ENCODE data around the gene MED16.
"Not testable (repeated sequence)": the region's sequence is repeated elsewhere in the genome, so short reads cannot be mapped to it uniquely, and the experiment has no call there.

The MED16 gene

GRCh38 chr19:896434-896833 is 3.4 kb upstream of the MED16 start:
- Histone ChIP-seq H3K9ac (ENCODE audit: low read depth, low read length) (no peak overlapping the region), H3K36me3 (ENCODE audit: insufficient read depth, low read length) (no peaks in the 10 kb centered on the region), H3K4me1 (ENCODE audit: insufficient read depth, low read length) (no peaks in the 10 kb centered on the region; the same call in 1 of the 2 replicates), H3K9me3 (ENCODE audit: control insufficient read depth, insufficient read depth, low read length) (no peaks in the 10 kb centered on the region)

GRCh38 chr19:892243-892893 is 619 bp downstream of the MED16 start:
- Histone ChIP-seq H3K9ac (ENCODE audit: low read depth, low read length) (peak overlapping the region; percentile 66), H3K9me3 (ENCODE audit: control insufficient read depth, insufficient read depth, low read length) (no peaks in the 10 kb centered on the region), H3K36me3 (ENCODE audit: insufficient read depth, low read length) (no peaks in the 10 kb centered on the region), H3K4me1 (ENCODE audit: insufficient read depth, low read length) (no peaks in the 10 kb centered on the region)

- H3K9me3 ChIP-seq (ENCODE audit: control insufficient read depth, insufficient read depth, low read length); H3K4me1 ChIP-seq (ENCODE audit: insufficient read depth, low read length); H3K36me3 ChIP-seq (ENCODE audit: insufficient read depth, low read length): not testable (repeated sequence)
- H3K9ac ChIP-seq (ENCODE audit: low read depth, low read length) = peak overlapping the region; percentile 66
Measured at GRCh38 chr19:891421-892200, 1.4 kb downstream of the MED16 start.

- Histone ChIP-seq H3K4me1 (ENCODE audit: insufficient read depth, low read length) (no peaks in the 10 kb centered on the region), H3K36me3 (ENCODE audit: insufficient read depth, low read length) (no peaks in the 10 kb centered on the region), H3K9ac (ENCODE audit: low read depth, low read length) (no peak overlapping the region), H3K9me3 (ENCODE audit: control insufficient read depth, insufficient read depth, low read length) (no peaks in the 10 kb centered on the region)
Measured at GRCh38 chr19:890831-891230, 2.2 kb downstream of the MED16 start.

- no peaks in the 10 kb centered on the region for H3K4me1 ChIP-seq (ENCODE audit: insufficient read depth, low read length)
- H3K9ac ChIP-seq (ENCODE audit: low read depth, low read length) = no peak overlapping the region
- H3K36me3 ChIP-seq (ENCODE audit: insufficient read depth, low read length) = no peaks in the 10 kb centered on the region; the same call in 1 of the 2 replicates
Measured at GRCh38 chr19:889662-890295, 3.2 kb downstream of the MED16 start.

GRCh38 chr19:888581-889385 is 4.2 kb downstream of the MED16 start:
- H3K9ac ChIP-seq (ENCODE audit: low read depth, low read length) = no peak overlapping the region
- no peaks in the 10 kb centered on the region for H3K9me3 ChIP-seq (ENCODE audit: control insufficient read depth, insufficient read depth, low read length)
- H3K4me1 ChIP-seq (ENCODE audit: insufficient read depth, low read length) = no peaks in the 10 kb centered on the region; the same call in 1 of the 2 replicates
- H3K36me3 ChIP-seq (ENCODE audit: insufficient read depth, low read length) = no peaks in the 10 kb centered on the region; the same call in 1 of the 2 replicates

More at GRCh38 chr19:889662-890295, 3.2 kb downstream of the MED16 start:
- H3K9me3 ChIP-seq (ENCODE audit: control insufficient read depth, insufficient read depth, low read length) = no peaks in the 10 kb centered on the region

- no peaks in the 10 kb centered on the region; the same call in 1 of the 2 replicates for H3K36me3 ChIP-seq (ENCODE audit: insufficient read depth, low read length)
Measured at GRCh38 chr19:887599-887998, 5.4 kb downstream of the MED16 start.

GRCh38 chr19:887072-887471 is 5.9 kb downstream of the MED16 start:
- Histone ChIP-seq H3K9ac (ENCODE audit: low read depth, low read length) (no peak overlapping the region), H3K9me3 (ENCODE audit: control insufficient read depth, insufficient read depth, low read length) (no peaks in the 10 kb centered on the region), H3K36me3 (ENCODE audit: insufficient read depth, low read length) (no peaks in the 10 kb centered on the region; the same call in 1 of the 2 replicates), H3K4me1 (ENCODE audit: insufficient read depth, low read length) (no peaks in the 10 kb centered on the region; the same call in 1 of the 2 replicates)

More at GRCh38 chr19:887599-887998, 5.4 kb downstream of the MED16 start:
- H3K9me3 ChIP-seq (ENCODE audit: control insufficient read depth, insufficient read depth, low read length) = no peaks in the 10 kb centered on the region
- no peaks in the 10 kb centered on the region; the same call in 1 of the 2 replicates for H3K4me1 ChIP-seq (ENCODE audit: insufficient read depth, low read length)
- no peak overlapping the region for H3K9ac ChIP-seq (ENCODE audit: low read depth, low read length)

- Histone ChIP-seq H3K9ac (ENCODE audit: low read depth, low read length) (no peak overlapping the region), H3K4me1 (ENCODE audit: insufficient read depth, low read length) (no peaks in the 10 kb centered on the region; the same call in 1 of the 2 replicates), H3K36me3 (ENCODE audit: insufficient read depth, low read length) (no peaks in the 10 kb centered on the region; the same call in 1 of the 2 replicates), H3K9me3 (ENCODE audit: control insufficient read depth, insufficient read depth, low read length) (no peaks in the 10 kb centered on the region)
Measured at GRCh38 chr19:885536-886224, 7.3 kb downstream of the MED16 start.

GRCh38 chr19:884420-885211 is 8.4 kb downstream of the MED16 start:
- Histone ChIP-seq H3K9ac (ENCODE audit: low read depth, low read length) (no peak overlapping the region), H3K4me1 (ENCODE audit: insufficient read depth, low read length) (no peaks in the 10 kb centered on the region; the same call in 1 of the 2 replicates), H3K36me3 (ENCODE audit: insufficient read depth, low read length) (no peaks in the 10 kb centered on the region; the same call in 1 of the 2 replicates), H3K9me3 (ENCODE audit: control insufficient read depth, insufficient read depth, low read length) (no peaks in the 10 kb centered on the region)

- Histone ChIP-seq H3K9ac (ENCODE audit: low read depth, low read length) (no peak overlapping the region), H3K36me3 (ENCODE audit: insufficient read depth, low read length) (no peaks in the 10 kb centered on the region; the same call in 1 of the 2 replicates)
Measured at GRCh38 chr19:883661-884211, 9.3 kb downstream of the MED16 start.

GRCh38 chr19:882871-883497 is 10.0 kb downstream of the MED16 start:
- Histone ChIP-seq H3K36me3 (ENCODE audit: insufficient read depth, low read length) (no peaks in the 10 kb centered on the region; the same call in 1 of the 2 replicates), H3K4me1 (ENCODE audit: insufficient read depth, low read length) (no peaks in the 10 kb centered on the region; the same call in 1 of the 2 replicates), H3K9me3 (ENCODE audit: control insufficient read depth, insufficient read depth, low read length) (no peaks in the 10 kb centered on the region), H3K9ac (ENCODE audit: low read depth, low read length) (no peak overlapping the region)

More at GRCh38 chr19:883661-884211, 9.3 kb downstream of the MED16 start:
- Histone ChIP-seq H3K4me1 (ENCODE audit: insufficient read depth, low read length) (no peaks in the 10 kb centered on the region; the same call in 1 of the 2 replicates), H3K9me3 (ENCODE audit: control insufficient read depth, insufficient read depth, low read length) (no peaks in the 10 kb centered on the region)
